Panc1 (cell line): ENCODE data around the gene PLXNA2. TPM values are rescaled to one million over a fixed set of nuclear protein-coding genes. Genes with fewer than 3 reads are reported as not detected.

Experiments
- ATAC-seq: fragments of 200-7000 bp; cut with Tn5 transposase; 2 replicates; pipeline ENCODE4 v1.9.1; 2020; ENCODE audit warnings: mild to moderate bottlenecking, moderate library complexity
- BruUV-seq: library from RNA; stranded (reverse); fragments of 400-500 nt; replicated peaks from 2 replicates; lab custom pipeline; 2021; lab: Mats Ljungman, UMichigan
- CTCF ChIA-PET: fragments of 300-600 bp; sonication (Branson Sonifier 250); formaldehyde crosslinking; loops from one replicate; lab custom pipeline; 2022; ENCODE audit warnings: antibody characterized with exemption; lab: Charles Lee
- POLR2A ChIA-PET: fragments of 300-600 bp; sonication (Branson Sonifier 250); formaldehyde crosslinking; loops from one replicate; lab custom pipeline; 2022; ENCODE audit warnings: antibody characterized with exemption; lab: Charles Lee
- DNase-seq: peaks from one replicate; pipeline ENCODE4 v3.0.0-alpha.2; 2010; ENCODE audit warnings: low read depth, low spot score
- H3K27ac ChIP-seq: 2 replicates; pipeline ENCODE4 v1.5.1; 2011; ENCODE audit warnings: mild to moderate bottlenecking, low read length, inconsistent platforms
- H3K27me3 ChIP-seq: fragments of 200-500 bp; sonication (Bioruptor generic); 2 replicates; pipeline ENCODE4 v1.6.0; 2014; ENCODE audit warnings: low read length, inconsistent platforms; ENCODE audit not compliant: control insufficient read depth, insufficient read depth
- H3K36me3 ChIP-seq: fragments of 200-500 bp; sonication (Bioruptor generic); 2 replicates; pipeline ENCODE4 v1.5.1; 2014; ENCODE audit warnings: inconsistent platforms, mild to moderate bottlenecking, low read length, moderate library complexity; ENCODE audit not compliant: control insufficient read depth, insufficient read depth
- H3K4me1 ChIP-seq: 2 replicates; pipeline ENCODE4 v1.5.1; 2011; ENCODE audit warnings: inconsistent platforms, mild to moderate bottlenecking, low read length, moderate library complexity; ENCODE audit not compliant: control insufficient read depth, insufficient read depth
- H3K4me3 ChIP-seq, 2 experiments: 2 replicates each; pipeline ENCODE4 v1.5.1; 2011 to 2012; ENCODE audit warnings: low read depth in 2 of 2, low read length in 2 of 2, mild to moderate bottlenecking in 2 of 2, inconsistent platforms in 1 of 2, moderate library complexity in 1 of 2
- H3K9me3 ChIP-seq: fragments of 200-500 bp; sonication (Bioruptor generic); 2 replicates; pipeline ENCODE4 v1.5.1; 2014; ENCODE audit warnings: low read depth, mild to moderate bottlenecking, inconsistent platforms, low read length, moderate library complexity; ENCODE audit not compliant: control insufficient read depth, insufficient read depth
- CTCF ChIP-seq: fragments of 450-650 bp; IDR thresholded peaks from 2 replicates; pipeline ENCODE4 v1.5.1; 2017; ENCODE audit warnings: mild to moderate bottlenecking
- POLR2AphosphoS5 ChIP-seq: IDR thresholded peaks from 2 replicates; pipeline ENCODE4 v1.6.1; 2012; ENCODE audit warnings: mild to moderate bottlenecking, low read depth, low read length, moderate library complexity
- REST ChIP-seq, 2 experiments: IDR thresholded peaks; 2 replicates each; pipeline ENCODE4 v1.6.1; 2011 to 2012; ENCODE audit warnings: low read depth in 2 of 2, control low read depth in 1 of 2, low read length in 1 of 2, mild to moderate bottlenecking in 1 of 2, moderate library complexity in 1 of 2; ENCODE audit not compliant: insufficient read depth in 1 of 2
- SIN3A ChIP-seq: IDR thresholded peaks from 2 replicates; pipeline ENCODE4 v1.6.1; 2012; ENCODE audit warnings: low read depth, mild to moderate bottlenecking, low read length, moderate library complexity, borderline replicate concordance; ENCODE audit not compliant: insufficient read depth
- TCF7L2 ChIP-seq: IDR thresholded peaks from 2 replicates; pipeline ENCODE4 v1.6.1; 2011; ENCODE audit warnings: mild to moderate bottlenecking, low read depth, low read length, inconsistent platforms
- in situ Hi-C: cut with HindIII; loops from 2 replicates; pipeline ENCODE4 v1.10.0; 2016; ENCODE audit warnings: low sequenced_read_pairs, low pct_unique_long_range_greater_than_20kb
- intact Hi-C: fragments of 100-400 bp; cut with micrococcal nuclease; formaldehyde crosslinking; loops from one replicate; pipeline ENCODE4 v1.10.0; 2022; ENCODE audit not compliant: unreplicated experiment
- total RNA-seq: library from RNA; stranded (reverse); gene quantifications from one replicate; pipeline ENCODE4 v1.2.1, GENCODE V29; 2021; ENCODE audit not compliant: unreplicated experiment

Gene PLXNA2
- total RNA-seq, 1 experiment from 2014 or later = 0.98 TPM

- in situ Hi-C loops (no loop called here), intact Hi-C loops (no loop called here)
- no peaks in the 10 kb centered on the region for H3K4me1 ChIP-seq
- no peak for ATAC-seq
- no peak overlapping the region for H3K4me3 ChIP-seq
- H3K27me3 ChIP-seq = no peaks in the 10 kb centered on the region
- no peak overlapping the region for H3K27ac ChIP-seq
- POLR2A ChIA-PET = no interaction called here
- BruUV-seq = no TSS peak
- H3K36me3 ChIP-seq = no peaks in the 10 kb centered on the region
- CTCF ChIA-PET = no interaction called here
- DNase-seq = no peak
- no peaks in the 10 kb centered on the region for H3K9me3 ChIP-seq
- no peak for TF ChIP-seq CTCF
- TF ChIP-seq SIN3A = no peak
- no peak for TF ChIP-seq POLR2AphosphoS5
- TF ChIP-seq REST (IDR thresholded peaks at IDR 0.05; ENCODE audit: insufficient read depth in 1 of 2, low read depth in 2 of 2, low read length in 1 of 2) = no peak
- no peak for TF ChIP-seq TCF7L2
Measured at GRCh38 chr1:208044589-208045462, 199.4 kb downstream of the PLXNA2 start.

- intact Hi-C loops (no loop called here), in situ Hi-C loops (no loop called here)
- no TSS peak for BruUV-seq
- Histone ChIP-seq H3K36me3 (no peaks in the 10 kb centered on the region), H3K4me3 (no peak overlapping the region), H3K27ac (no peak overlapping the region), H3K9me3 (no peaks in the 10 kb centered on the region), H3K27me3 (no peaks in the 10 kb centered on the region), H3K4me1 (no peaks in the 10 kb centered on the region)
- no peak for ATAC-seq
- CTCF ChIA-PET = no interaction called here
- DNase-seq = no peak
- POLR2A ChIA-PET = no interaction called here
- no peak for TF ChIP-seq SIN3A
- no peak for TF ChIP-seq CTCF
- TF ChIP-seq POLR2AphosphoS5 = no peak
- TF ChIP-seq REST (IDR thresholded peaks at IDR 0.05; ENCODE audit: insufficient read depth in 1 of 2, low read depth in 2 of 2, low read length in 1 of 2) = no peak
- no peak for TF ChIP-seq TCF7L2
Measured at GRCh38 chr1:208043691-208044181, 200.4 kb downstream of the PLXNA2 start.
